Choroid plexus epithelial cell (primary cell): Measurements from ENCODE around the gene PRTG.
A peak's percentile ranks its signal among the peaks of the same experiment; 100 is the strongest.
"Not testable (repeated sequence)": the region's sequence is repeated elsewhere in the genome, so short reads cannot be mapped to it uniquely, and the experiment has no call there.

Experiments used
- DNase-seq: peaks from one replicate; pipeline ENCODE4 v3.0.0-alpha.2; 2010; ENCODE audit warnings: low read depth
- H3K4me3 ChIP-seq: 2 replicates; pipeline ENCODE4 v1.5.1; 2011; ENCODE audit warnings: low read depth, mild to moderate bottlenecking, control low read depth, low read length, moderate library complexity
- CTCF ChIP-seq: conservative IDR thresholded peaks from 2 replicates; pipeline ENCODE4 v1.5.1; 2011; ENCODE audit warnings: low read depth, mild to moderate bottlenecking, control low read depth, inconsistent platforms, low read length, moderate library complexity

PRTG gene

GRCh38 chr15:55742927-55743728 lies at the start of gene PRTG:
TSS of gene PRTG (minus strand) at chr15:55743152. CDS start at chr15:55742931, 221 bp downstream.
- DNase-seq: peak; percentile 79
- TF ChIP-seq CTCF: no peak
- H3K4me3 ChIP-seq: peak within 1 kb of the TSS; percentile 74

- DNase-seq: peak; percentile 90
Observed at GRCh38 chr15:55791551-55792400, 48.8 kb upstream of the PRTG start.

GRCh38 chr15:55789066-55789660 lies 46.2 kb upstream of the PRTG start:
- DNase-seq: no peak

More at GRCh38 chr15:55791551-55792400, 48.8 kb upstream of the PRTG start:
- H3K4me3 ChIP-seq: no peak overlapping the region
- no peak for TF ChIP-seq CTCF

GRCh38 chr15:55786341-55786740 lies 43.4 kb upstream of the PRTG start:
- no peak for DNase-seq
- no peak overlapping the region for H3K4me3 ChIP-seq
- no peak for TF ChIP-seq CTCF

More at GRCh38 chr15:55789066-55789660, 46.2 kb upstream of the PRTG start:
- peak; percentile 63 for TF ChIP-seq CTCF
- no peak overlapping the region for H3K4me3 ChIP-seq

GRCh38 chr15:55785593-55785992 lies 42.6 kb upstream of the PRTG start:
- not testable (repeated sequence) for DNase-seq

GRCh38 chr15:55784286-55784685 lies 41.3 kb upstream of the PRTG start:
- DNase-seq: no peak
- no peak overlapping the region for H3K4me3 ChIP-seq
- TF ChIP-seq CTCF: no peak

More at GRCh38 chr15:55785593-55785992, 42.6 kb upstream of the PRTG start:
- not testable (repeated sequence) for H3K4me3 ChIP-seq

- DNase-seq: no peak
- TF ChIP-seq CTCF: no peak
- no peak overlapping the region for H3K4me3 ChIP-seq
Observed at GRCh38 chr15:55782901-55783300, 39.9 kb upstream of the PRTG start.
